HG02870 (cell line): ENCODE results near the gene RBP4.
"Not testable (repeated sequence)": the region's sequence is repeated elsewhere in the genome, so short reads cannot be mapped to it uniquely, and the experiment has no call there.

Experiments used
- ATAC-seq: cut with Tn5 transposase; IDR thresholded peaks from one replicate; pipeline ENCODE4 v1.9.1; 2021; ENCODE audit warnings: mild to moderate bottlenecking, moderate library complexity; ENCODE audit not compliant: unreplicated experiment

Gene RBP4

DNA sequence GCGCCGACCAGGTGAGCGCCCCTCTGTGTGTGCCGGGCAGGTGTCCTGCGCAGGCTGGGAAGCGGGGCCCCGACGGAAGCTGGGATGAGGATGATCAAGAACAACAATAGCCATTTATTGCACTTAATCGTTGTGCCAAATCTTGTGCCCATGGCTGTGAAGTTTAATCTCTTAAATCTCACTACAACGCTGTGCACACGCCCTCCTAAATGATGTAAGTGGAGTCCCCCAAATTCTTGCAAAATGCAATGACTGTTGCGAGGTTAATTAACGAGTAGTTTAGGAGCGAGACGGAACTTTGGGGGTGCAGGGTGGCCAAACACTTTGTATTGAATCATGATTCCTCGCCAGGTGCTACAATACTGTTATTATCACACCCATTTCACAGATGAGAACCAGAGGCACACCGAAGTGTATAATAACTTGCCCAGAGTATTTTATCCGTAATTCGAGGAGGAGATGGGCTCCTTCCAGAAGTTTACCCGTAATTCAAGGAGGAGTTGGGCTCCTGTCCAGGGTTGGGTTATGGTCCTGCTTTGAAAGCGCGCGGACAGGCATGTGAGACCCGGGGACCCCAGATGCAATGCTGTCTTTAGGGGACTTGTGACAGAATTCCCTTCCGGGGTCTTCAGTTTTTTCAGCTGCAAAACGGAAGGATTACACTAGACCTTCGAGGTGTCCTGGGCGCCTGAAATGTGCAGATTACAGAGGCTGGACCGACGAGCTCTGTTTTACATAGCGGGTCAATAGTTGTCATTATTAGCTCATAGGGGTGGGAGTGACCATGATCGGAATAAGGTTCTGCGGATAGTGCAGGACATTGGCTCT lies 33.5 kb downstream of the RBP4 start:
- ATAC-seq = no peak

- no peak for ATAC-seq
Measured at GRCh38 chr10:93566435-93567276, 34.4 kb downstream of the RBP4 start, which contains the start of gene FFAR4. TSS of gene FFAR4 (plus strand) at chr10:93566665. CDS start at chr10:93566721, 56 bp downstream.

GRCh38 chr10:93565446-93565845 lies 35.6 kb downstream of the RBP4 start:
- no peak for ATAC-seq

DNA sequence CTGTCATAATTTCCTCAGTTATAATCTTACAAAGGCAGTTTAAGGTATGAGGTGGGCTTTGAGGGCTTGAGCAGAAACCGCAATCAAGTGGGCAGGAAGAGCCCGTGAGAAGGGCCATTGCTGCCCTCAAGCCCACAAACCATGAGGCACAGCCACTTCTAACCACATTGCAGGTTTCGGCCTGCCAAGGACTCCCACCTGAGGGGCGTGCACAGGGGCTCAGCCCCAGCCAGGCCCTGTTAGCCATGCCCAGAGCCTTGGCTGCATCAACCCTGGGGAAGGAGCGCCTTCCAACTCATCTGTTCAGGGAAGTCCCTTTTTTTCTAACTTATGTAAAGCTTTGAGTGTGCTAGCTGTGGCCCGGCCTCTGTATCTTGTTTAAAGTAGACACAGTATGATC lies 40.5 kb downstream of the RBP4 start:
- ATAC-seq = no peak

DNA sequence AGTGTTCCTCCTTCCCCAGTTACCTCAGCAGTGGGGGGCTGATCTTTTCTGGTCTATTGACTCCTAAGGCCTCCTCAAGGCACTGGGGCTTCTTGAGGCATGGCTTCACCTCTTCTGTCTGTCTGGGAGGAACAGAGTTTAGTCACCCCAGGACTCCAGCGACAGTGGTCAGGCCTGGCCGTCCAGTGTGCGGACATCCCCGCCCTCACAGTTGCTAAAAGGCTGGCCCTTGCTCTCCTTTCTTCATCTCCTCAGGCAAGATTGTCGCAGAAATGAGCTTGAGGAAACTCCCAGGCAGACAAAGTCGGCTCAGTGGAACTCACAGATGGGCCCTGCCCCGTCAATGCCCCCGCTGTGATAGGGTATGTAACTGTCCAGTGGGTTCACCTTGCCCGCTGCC lies 41.5 kb downstream of the RBP4 start:
- no peak for ATAC-seq

DNA sequence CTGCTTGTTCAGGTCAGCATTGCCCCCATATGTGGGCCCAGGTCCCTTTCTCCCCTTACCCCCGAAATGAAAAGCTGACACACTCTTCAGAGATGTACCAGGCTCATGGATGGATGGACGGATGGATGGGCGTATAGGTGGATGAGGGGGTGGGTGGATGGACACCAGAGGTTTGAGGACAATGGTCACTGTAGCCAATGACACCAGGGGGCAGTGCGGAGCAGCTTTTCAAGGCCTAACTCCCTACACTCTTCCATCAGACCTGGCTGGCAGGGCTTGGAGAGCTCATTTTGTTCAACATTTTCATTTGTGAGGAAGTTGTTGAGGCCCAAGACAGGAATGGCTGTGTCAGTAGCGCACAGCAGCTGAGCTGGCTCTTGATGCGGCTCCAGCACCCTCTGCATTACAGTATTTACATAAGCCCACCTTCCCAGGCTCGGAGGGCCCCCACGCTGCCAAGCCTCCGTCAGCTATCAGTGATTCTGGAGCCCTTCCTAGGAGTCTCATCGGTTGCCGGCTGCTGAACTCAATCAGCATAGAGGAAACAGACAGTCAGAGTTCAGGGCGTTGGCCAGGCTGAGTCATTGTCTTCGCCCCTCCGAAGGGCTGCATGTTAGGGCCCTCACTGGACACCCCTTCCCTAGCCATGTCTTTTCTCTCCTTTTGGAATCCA lies 46.1 kb downstream of the RBP4 start:
- no peak for ATAC-seq

DNA sequence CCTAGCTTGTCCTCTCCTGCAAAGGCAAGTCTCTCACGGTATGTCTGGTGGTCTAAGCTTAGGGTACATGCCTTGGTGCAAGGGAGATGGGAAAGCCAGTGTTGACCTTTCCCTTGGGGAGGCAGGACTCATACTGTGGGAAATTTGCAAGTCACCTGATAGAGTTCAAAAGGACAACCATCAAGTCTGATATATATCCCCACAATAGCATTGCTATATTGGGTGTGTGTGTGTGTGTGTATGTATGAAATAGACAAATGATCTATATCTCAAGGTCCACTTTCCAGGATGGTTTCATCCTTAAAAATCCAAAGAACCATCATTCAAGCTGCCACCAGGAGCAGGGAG lies 46.7 kb downstream of the RBP4 start:
- no peak for ATAC-seq

- ATAC-seq = no peak
Measured at GRCh38 chr10:93553482-93554315, 47.3 kb downstream of the RBP4 start.

GRCh38 chr10:93552780-93553179 lies 48.3 kb downstream of the RBP4 start:
- no peak for ATAC-seq

- ATAC-seq = no peak
Measured at GRCh38 chr10:93550606-93551005, 50.4 kb downstream of the RBP4 start.

DNA sequence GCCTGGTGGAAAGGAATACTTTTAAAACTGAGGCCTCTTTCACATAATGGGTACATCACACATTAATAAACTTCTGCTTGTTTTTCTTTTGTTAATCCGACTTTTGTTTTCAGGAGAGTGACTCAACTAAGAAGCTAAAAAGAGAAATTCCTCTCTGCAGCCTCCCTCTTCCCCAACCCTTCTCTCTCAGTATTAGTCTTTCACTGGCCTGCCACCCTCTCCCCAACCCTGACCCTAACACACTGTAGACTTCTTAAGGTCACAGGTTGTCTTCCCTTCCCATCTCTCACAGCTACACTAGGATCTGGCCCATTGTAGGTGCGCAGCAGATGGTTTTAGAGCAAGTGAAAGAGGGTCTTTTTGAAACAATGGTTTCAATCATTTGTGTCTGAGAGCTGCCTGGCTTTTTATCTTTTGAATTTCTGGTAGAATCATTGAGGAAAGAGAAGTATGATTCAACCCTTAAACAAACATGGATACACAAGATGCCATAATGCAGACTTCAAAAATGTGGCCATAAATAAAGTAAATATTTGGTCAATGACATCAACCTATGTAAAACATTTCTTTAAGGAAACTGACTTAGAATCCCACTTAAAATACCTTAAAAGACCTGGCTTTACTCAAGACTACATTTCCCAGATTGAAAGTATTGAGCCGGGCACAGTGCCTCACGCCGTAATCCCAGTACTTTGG lies 52.5 kb downstream of the RBP4 start:
- no peak for ATAC-seq

- no peak for ATAC-seq
Measured at GRCh38 chr10:93547522-93547921, 53.5 kb downstream of the RBP4 start.

DNA sequence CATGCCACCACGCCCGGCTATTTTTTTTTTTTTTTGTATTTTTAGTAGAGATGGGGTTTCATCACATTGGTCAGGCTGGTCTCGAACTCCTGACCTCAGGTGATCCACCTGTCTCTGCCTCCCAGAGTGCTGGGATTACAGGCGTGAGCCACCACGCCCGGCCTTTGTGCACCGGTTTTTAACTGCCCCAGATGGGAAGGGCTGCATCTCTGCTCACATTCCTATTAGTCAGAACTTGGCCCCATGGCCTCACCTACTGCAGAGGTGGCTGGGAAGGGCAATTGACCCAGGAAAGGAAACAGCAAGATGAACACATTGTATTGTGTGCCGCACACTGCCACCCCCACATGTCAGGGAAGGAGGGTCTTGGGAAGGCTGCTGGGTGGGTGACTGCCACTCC lies 54.0 kb downstream of the RBP4 start:
- not testable (repeated sequence) for ATAC-seq

DNA sequence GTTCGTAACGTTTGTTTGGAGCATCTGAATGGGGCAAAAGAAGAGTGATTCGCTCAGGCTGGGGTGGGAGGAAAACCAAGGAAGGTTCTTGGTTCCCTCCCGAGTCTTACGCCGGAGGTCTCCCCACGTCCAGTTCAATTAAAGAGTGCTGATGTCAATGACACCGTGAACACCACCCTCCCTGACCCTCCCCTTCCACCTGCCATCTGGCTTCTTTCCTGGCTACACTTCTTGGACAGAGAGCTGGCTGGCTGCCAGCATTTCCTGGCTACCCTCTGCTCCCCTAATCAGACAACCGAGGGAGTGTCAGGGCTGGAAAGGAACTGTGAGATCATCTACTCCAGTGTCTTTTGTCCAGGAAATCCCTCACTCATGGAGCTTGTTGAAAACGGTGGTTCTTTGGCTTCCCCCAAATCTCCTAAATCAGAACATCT lies 58.7 kb downstream of the RBP4 start:
- no peak for ATAC-seq
